Measurements from ENCODE around the gene MORN1. TPM values are rescaled to one million over a fixed set of nuclear protein-coding genes. Genes with fewer than 3 reads are reported as not detected.

Gene MORN1
- total RNA-seq, 1 donor from 2014 or later: 24.4 TPM

DNA sequence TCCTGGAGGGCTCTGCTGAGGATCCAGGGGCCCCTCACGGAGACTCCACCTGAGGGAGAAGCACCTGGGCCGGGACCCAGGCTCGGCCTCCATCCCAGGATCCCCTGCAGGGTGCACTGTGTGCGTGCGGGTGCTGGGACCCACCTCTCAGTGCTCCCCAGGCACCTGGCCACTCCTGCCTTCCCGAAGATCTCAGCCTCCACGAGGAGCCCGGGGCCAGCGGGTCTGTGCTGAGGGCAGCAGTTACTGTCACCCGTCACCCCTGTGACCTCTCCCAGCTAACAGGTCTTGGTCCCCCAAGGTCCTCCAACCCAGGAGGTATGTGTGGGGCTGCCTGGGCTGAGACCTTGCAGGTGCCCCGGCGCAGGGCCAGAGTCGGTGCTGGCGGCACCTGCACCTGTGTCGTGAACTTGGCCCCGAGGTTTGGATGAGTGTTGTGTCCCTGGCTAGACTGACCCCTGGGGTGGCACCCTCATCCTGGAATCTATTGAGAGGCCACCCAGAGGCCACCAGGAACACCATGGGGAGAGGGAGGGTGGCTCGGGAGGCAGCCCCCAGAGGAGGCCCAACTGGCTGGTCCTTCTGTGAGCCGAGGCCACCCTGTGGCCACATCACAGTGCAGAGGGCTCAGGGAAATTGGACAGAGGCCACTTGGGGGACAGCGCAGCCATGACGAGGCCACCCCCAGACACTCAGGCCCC is 17.7 kb downstream of the MORN1 start:
- Mint-ChIP-seq H3K4me1 (no peaks in the 10 kb centered on the region), H3K4me3 (no peak overlapping the region), H3K9me3 (no peaks in the 10 kb centered on the region), H3K36me3 (ENCODE audit: low read depth) (peaks cover 2% of the 10 kb centered on the region), H3K27me3 (ENCODE audit: low read depth) (no peaks in the 10 kb centered on the region), H3K27ac (ENCODE audit: unreplicated experiment) (no peak overlapping the region)
- no peak for DNase-seq (ENCODE audit: low read depth, low spot score)
- TF ChIP-seq, protein P1, sequence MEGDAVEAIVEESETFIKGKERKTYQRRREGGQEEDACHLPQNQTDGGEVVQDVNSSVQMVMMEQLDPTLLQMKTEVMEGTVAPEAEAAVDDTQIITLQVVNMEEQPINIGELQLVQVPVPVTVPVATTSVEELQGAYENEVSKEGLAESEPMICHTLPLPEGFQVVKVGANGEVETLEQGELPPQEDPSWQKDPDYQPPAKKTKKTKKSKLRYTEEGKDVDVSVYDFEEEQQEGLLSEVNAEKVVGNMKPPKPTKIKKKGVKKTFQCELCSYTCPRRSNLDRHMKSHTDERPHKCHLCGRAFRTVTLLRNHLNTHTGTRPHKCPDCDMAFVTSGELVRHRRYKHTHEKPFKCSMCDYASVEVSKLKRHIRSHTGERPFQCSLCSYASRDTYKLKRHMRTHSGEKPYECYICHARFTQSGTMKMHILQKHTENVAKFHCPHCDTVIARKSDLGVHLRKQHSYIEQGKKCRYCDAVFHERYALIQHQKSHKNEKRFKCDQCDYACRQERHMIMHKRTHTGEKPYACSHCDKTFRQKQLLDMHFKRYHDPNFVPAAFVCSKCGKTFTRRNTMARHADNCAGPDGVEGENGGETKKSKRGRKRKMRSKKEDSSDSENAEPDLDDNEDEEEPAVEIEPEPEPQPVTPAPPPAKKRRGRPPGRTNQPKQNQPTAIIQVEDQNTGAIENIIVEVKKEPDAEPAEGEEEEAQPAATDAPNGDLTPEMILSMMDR (conservative IDR thresholded peaks at IDR 0.05): no peak

DNA sequence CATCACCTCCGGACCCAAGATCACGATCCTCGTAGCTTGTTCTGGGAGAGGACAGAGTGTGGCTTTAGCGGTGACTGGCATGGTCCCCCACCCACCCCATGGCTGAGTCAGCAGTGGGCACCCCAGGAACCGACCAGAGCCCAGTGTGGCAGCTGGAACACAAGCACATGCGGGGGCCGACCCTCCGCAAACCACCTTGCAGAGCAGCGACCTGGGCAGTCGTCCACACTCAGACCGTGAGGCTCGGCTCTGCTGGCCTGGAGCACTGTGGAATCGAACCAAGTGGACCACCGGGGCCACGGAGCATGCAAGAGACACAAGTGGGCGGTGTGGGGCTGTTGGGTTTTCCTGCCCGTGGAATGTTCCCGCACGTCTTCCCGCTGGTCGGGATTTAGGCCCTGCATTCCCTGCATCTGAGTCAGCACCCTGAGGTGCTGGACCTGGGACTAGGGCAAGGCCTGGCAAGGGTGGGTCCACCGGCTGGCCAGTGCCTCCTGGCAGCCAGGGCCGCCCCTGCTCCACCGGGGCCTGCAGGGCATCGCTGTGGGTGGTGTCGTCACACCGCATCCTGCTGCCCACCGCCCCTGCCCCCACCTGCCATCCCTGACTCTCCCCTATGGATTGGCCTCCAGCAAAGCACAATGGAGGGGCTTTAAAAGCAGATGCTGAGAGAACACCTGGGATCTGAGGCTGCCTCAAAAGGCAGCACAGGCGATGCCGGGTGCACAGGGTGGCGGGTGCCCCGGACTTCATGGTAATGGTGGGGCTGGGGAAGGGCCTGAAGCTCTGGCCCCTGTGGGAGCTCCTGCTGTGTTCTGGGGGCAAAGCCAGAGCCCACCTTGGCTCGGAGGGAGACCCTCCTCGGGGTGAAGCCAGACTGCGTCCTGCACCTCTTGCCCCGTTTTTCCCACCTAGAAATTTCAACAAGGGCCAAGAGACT is 18.5 kb downstream of the MORN1 start:
- no peak overlapping the region for H3K27ac Mint-ChIP-seq (ENCODE audit: unreplicated experiment)
- DNase-seq (ENCODE audit: low read depth, low spot score): no peak

DNA sequence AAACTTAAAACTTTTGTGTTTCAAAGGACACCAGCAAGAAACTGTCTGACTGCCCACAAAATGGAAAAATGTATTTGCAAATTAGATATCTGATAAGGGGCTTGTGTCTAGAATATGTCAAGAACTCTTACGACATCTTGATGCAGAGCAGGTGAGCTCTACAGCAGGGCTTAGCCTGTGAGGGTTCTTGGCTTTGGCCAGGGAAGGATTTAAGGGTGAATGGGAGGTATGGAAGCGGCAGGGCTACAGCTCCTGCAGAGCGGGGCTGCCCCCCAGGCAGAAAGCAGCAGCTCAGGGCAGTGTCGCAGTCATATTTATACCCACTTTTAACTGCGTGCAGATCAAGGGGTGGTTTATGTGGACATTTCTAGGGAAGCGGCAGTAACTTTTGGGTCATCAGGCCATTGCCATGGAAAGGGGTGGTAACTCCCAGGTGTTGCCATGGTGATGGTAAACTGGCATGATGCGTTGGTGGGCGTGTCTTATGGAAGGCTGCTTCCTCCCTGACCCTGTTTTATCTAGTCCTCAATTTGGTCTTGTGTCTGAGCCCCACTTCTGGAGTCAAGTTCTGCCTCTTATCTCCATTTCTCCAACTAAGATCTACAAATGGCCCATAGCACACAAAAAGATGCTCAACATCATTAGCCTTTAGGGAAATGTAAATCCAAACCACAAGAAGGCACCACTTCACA is 23.2 kb downstream of the MORN1 start:
- peaks cover 17% of the 10 kb centered on the region for H3K36me3 Mint-ChIP-seq (ENCODE audit: low read depth)
- H3K4me1 Mint-ChIP-seq: no peaks in the 10 kb centered on the region
- TF ChIP-seq, protein P1 (conservative IDR thresholded peaks at IDR 0.05): no peak
- no peak overlapping the region for H3K27ac Mint-ChIP-seq (ENCODE audit: unreplicated experiment)
- no peak for DNase-seq (ENCODE audit: low read depth, low spot score)
- H3K9me3 Mint-ChIP-seq: peaks cover 5% of the 10 kb centered on the region
- no peak overlapping the region for H3K4me3 Mint-ChIP-seq
- no peaks in the 10 kb centered on the region for H3K27me3 Mint-ChIP-seq (ENCODE audit: low read depth)

More for the DNA sequence above, 18.5 kb downstream of the MORN1 start:
- TF ChIP-seq, protein P1 (conservative IDR thresholded peaks at IDR 0.05): no peak
- H3K36me3 Mint-ChIP-seq (ENCODE audit: low read depth): peaks cover 9% of the 10 kb centered on the region
- H3K27me3 Mint-ChIP-seq (ENCODE audit: low read depth): no peaks in the 10 kb centered on the region
- no peaks in the 10 kb centered on the region for H3K4me1 Mint-ChIP-seq
- no peak overlapping the region for H3K4me3 Mint-ChIP-seq
- no peaks in the 10 kb centered on the region for H3K9me3 Mint-ChIP-seq

DNA sequence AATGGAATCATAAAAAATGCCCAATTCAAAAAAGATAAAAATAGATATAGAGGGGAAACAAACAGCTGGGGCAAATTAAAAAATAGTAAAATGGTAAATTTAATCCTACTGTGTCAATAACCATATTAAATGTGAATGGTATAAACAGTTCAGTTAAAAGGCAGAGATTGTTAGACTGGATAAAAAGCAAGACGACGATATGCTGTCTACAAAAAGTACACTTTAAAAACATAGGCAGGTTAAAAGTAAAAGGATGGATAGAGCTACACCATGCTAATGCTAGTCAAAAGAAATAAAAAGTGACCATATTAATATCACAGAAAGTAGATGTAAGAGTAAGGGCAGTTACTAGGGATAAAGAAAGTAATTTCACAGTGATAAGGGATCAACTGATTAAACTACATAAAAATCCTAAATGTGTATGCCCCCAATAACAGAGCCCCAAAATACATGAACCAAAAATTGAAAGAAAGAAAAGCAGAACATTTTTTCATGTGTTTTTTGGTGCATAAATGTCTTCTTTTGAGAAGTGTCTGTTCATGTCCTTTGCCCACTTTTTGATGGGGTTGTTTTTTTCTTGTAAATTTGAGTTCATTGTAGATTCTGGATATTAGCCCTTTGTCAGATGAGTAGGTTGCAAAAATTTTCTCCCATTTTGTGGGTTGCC is 27.4 kb downstream of the MORN1 start:
- peaks cover 5% of the 10 kb centered on the region for H3K9me3 Mint-ChIP-seq
- TF ChIP-seq, protein P1 (conservative IDR thresholded peaks at IDR 0.05): no peak
- H3K4me3 Mint-ChIP-seq: no peak overlapping the region

More for the DNA sequence above, 27.4 kb downstream of the MORN1 start:
- no peak overlapping the region for H3K27ac Mint-ChIP-seq (ENCODE audit: unreplicated experiment)
- H3K4me1 Mint-ChIP-seq: no peaks in the 10 kb centered on the region
- H3K27me3 Mint-ChIP-seq (ENCODE audit: low read depth): no peaks in the 10 kb centered on the region
- DNase-seq (ENCODE audit: low read depth, low spot score): no peak
- peaks cover 25% of the 10 kb centered on the region for H3K36me3 Mint-ChIP-seq (ENCODE audit: low read depth)
